Prostate gland (tissue), 2 donors: Measurements from ENCODE around the gene FHIP1B. TPM values are rescaled to one million over a fixed set of nuclear protein-coding genes. Genes with fewer than 3 reads are reported as not detected.

Experiments
- DNase-seq: peaks from one replicate; pipeline ENCODE4 v3.0.0-alpha.2; 2019; ENCODE audit warnings: low spot score
- H3K27ac ChIP-seq, 2 donors: fragments of 200-600 bp; sonication (generic); 2 replicates each; pipeline ENCODE4 v1.5.1; 2017 to 2019
- H3K27me3 ChIP-seq: fragments of 200-600 bp; sonication (generic); replicated peaks from 2 replicates; pipeline ENCODE4 v1.5.1; 2019; ENCODE audit not compliant: insufficient read depth
- H3K36me3 ChIP-seq, 2 donors: fragments of 200-600 bp; sonication (generic); 1 replicate in 1 of 2; 2 replicates in 1 of 2; pipeline versions ENCODE4 v1.5.1 to v1.8.1; 2017 to 2019
- H3K4me1 ChIP-seq: fragments of 200-600 bp; sonication (generic); replicated peaks from 2 replicates; pipeline ENCODE4 v1.5.1; 2019
- H3K4me3 ChIP-seq, 2 donors: fragments of 200-600 bp; sonication (generic); 2 replicates each; pipeline ENCODE4 v1.5.1; 2017 to 2019
- H3K9me3 ChIP-seq: fragments of 200-600 bp; sonication (generic); 2 replicates; pipeline ENCODE4 v1.5.1; 2017
- POLR2A ChIP-seq: fragments of 450-650 bp; IDR thresholded peaks from one replicate; pipeline ENCODE4 v1.6.1; 2016; ENCODE audit warnings: antibody characterized with exemption, mild to moderate bottlenecking
- POLR2AphosphoS5 ChIP-seq: sonication (generic); formaldehyde crosslinking; IDR thresholded peaks from one replicate; pipeline ENCODE4 v1.6.1; 2017; ENCODE audit warnings: antibody characterized with exemption
- WGBS: methylation state at CpG from one replicate; pipeline ENCODE4 v1.1.5; 2018; 5-methylcytosine and 5-hydroxymethylcytosine counted together
- intact Hi-C: fragments of 100-400 bp; cut with DNase I; formaldehyde crosslinking; loops from one replicate; pipeline ENCODE4 v1.14.2; 2022
- total RNA-seq, 2 donors: library from RNA; depleted of rRNA; stranded (reverse); fragments of >200 nt; gene quantifications; one replicate each; pipeline ENCODE4 v1.1.0, GENCODE V29; 2016
- TF ChIP-seq, protein P1 (sequence below), 4 experiments: fragments of 200-600 bp in 2 of 4; fragments of 450-650 bp in 2 of 4; sonication (generic) in 2 of 4; IDR thresholded peaks; 1 replicate in 3 of 4; 2 replicates in 1 of 4; pipeline ENCODE4 v1.5.1; 2016 to 2019; ENCODE audit warnings: antibody characterized with exemption in 4 of 4, mild to moderate bottlenecking in 2 of 4, moderate library complexity in 2 of 4

FHIP1B gene
- total RNA-seq, 2 donors from 2014 or later = 50.6 to 105 TPM

DNA sequence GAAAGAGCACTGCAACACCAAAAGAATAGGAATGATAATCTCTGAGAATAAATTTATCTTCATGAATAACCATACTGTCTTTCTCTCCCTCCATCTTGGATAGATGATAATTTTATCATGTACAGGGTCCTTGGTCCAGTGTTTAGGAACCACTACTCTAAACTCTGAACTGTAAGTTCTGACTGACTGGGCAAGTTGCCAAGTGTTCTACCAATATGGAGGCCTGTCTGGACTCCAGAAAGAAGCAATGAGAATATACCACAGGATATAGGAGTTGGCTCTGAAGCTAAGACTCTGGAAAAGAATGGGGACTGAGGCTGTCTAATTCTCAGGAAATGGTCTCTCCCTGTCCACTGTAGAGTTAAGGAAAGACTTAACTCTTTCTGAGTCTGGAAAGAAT is 1.5 kb downstream of the FHIP1B start:
- Histone ChIP-seq H3K27ac (no peak overlapping the region), H3K4me3 (no peak overlapping the region), H3K27me3 (no peaks in the 10 kb centered on the region), H3K9me3 (no peaks in the 10 kb centered on the region), H3K36me3 (no peaks in the 10 kb centered on the region), H3K4me1 (no peaks in the 10 kb centered on the region)
- no peak for TF ChIP-seq POLR2AphosphoS5
- TF ChIP-seq, protein P1, sequence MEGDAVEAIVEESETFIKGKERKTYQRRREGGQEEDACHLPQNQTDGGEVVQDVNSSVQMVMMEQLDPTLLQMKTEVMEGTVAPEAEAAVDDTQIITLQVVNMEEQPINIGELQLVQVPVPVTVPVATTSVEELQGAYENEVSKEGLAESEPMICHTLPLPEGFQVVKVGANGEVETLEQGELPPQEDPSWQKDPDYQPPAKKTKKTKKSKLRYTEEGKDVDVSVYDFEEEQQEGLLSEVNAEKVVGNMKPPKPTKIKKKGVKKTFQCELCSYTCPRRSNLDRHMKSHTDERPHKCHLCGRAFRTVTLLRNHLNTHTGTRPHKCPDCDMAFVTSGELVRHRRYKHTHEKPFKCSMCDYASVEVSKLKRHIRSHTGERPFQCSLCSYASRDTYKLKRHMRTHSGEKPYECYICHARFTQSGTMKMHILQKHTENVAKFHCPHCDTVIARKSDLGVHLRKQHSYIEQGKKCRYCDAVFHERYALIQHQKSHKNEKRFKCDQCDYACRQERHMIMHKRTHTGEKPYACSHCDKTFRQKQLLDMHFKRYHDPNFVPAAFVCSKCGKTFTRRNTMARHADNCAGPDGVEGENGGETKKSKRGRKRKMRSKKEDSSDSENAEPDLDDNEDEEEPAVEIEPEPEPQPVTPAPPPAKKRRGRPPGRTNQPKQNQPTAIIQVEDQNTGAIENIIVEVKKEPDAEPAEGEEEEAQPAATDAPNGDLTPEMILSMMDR (IDR thresholded peaks at IDR 0.05) = no peak
- intact Hi-C loops = no loop called here
- DNase-seq = no peak

DNA sequence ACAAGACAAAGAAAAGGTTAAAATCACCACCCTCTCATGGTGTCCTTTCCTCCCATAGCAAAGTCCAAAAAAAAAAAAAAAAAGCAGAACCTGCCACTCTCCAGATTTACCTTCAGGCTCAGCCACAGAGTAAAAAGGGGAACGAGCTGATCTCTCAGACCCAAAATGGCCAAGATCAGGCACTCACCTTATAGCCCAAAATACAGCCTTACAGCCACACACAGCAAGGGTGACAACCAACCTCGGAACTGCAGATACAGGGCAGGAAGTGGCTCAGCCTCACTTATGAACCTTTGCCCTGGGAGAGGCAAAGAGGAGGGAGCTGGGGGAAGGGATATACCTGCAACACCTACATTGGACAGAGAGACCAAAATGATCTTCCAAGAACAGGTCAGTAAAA is 4.5 kb downstream of the FHIP1B start:
- H3K4me1 ChIP-seq = no peaks in the 10 kb centered on the region
- WGBS = 54% methylated on average over 2 of the region's 2 CpGs

DNA sequence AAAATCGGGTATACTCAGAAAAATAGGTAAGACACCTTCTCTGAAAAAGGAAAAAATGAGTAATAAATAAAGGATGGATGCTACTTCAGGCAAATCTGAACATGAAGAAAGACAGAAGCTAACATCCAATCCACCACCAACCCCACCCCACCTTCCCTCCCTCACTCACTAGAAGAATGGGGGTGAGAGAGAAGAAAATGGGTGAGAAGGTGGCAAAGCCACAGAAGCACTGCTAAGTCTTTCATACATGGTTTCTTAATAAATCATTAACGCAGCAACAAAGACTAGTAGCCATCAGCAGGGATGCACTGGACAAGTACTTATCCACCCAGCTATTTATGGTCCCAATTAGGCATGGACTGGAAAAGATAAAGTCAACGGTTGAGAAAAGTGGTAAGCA is 5.9 kb downstream of the FHIP1B start:
- Histone ChIP-seq H3K9me3 (no peaks in the 10 kb centered on the region), H3K4me3 (no peak overlapping the region), H3K36me3 (no peaks in the 10 kb centered on the region), H3K4me1 (no peaks in the 10 kb centered on the region), H3K27me3 (no peaks in the 10 kb centered on the region), H3K27ac (no peak overlapping the region)
- intact Hi-C loops = no loop called here
- DNase-seq = no peak
- WGBS = 43% methylated on average over 3 of the region's 3 CpGs
- TF ChIP-seq, protein P1 (IDR thresholded peaks at IDR 0.05) = no peak
- no peak for TF ChIP-seq POLR2A
- no peak for TF ChIP-seq POLR2AphosphoS5

More for the DNA sequence above, 4.5 kb downstream of the FHIP1B start:
- no peak overlapping the region for H3K4me3 ChIP-seq
- H3K36me3 ChIP-seq = no peaks in the 10 kb centered on the region
- no peak for DNase-seq
- H3K9me3 ChIP-seq = no peaks in the 10 kb centered on the region
- intact Hi-C loops = no loop called here
- TF ChIP-seq, protein P1 (IDR thresholded peaks at IDR 0.05) = no peak
- TF ChIP-seq POLR2A = no peak
- TF ChIP-seq POLR2AphosphoS5 = no peak
- H3K27me3 ChIP-seq = no peaks in the 10 kb centered on the region
- no peak overlapping the region for H3K27ac ChIP-seq

DNA sequence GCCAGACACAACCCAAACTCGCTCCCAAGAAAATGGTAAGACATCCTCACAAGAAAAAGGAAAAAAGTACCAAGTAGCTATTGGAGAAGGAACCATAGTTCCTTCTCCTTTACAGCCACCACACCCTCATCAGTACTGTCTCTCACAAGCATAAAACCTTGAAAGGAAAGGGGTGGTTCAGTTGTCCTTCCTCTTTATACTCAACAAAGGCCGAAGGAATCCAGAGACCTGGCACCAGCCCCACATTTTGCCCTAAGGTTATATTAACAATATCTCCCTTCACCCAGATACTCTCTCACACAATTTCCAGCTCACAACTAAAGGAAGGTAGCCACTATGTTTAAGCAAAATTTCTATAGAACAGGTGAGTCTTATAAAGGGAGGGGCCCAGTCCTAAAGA is 8.5 kb downstream of the FHIP1B start:
- no peaks in the 10 kb centered on the region for H3K27me3 ChIP-seq
- peaks cover 3 to 9% of the 10 kb centered on the region in 2 donors for H3K36me3 ChIP-seq
- no peak for TF ChIP-seq POLR2A
- no peak for TF ChIP-seq POLR2AphosphoS5
- TF ChIP-seq, protein P1 (IDR thresholded peaks at IDR 0.05) = no peak
- no peak overlapping the region for H3K4me3 ChIP-seq
- H3K27ac ChIP-seq = no peak overlapping the region
- 59% methylated on average over 2 of the region's 2 CpGs for WGBS
- no peak for DNase-seq
- intact Hi-C loops = no loop called here
- no peaks in the 10 kb centered on the region for H3K4me1 ChIP-seq
- H3K9me3 ChIP-seq = no peaks in the 10 kb centered on the region

DNA sequence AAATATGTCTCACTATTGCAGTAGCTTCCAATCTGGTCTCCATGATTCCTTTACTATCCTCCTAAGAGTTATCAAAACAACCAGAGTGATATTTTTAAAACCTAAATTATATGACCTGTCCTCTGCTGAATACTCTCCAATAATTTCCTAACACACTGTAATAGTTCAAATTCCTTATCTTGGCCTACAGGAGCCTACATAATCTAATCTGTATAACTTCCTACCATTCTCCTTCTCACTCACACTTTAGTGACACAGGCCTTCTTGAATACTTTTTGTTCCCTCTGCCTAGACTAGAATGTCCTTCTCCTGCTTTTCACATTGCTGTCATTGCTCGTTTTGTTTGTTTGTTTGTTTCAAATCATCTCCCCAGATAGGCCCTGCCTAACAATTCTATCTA is 9.4 kb downstream of the FHIP1B start:
- intact Hi-C loops = no loop called here
- peaks cover 3 to 9% of the 10 kb centered on the region in 2 donors for H3K36me3 ChIP-seq
- no peak overlapping the region for H3K4me3 ChIP-seq
- no peaks in the 10 kb centered on the region for H3K4me1 ChIP-seq
- WGBS = 54% methylated on average over 1 of the region's 1 CpG
- DNase-seq = no peak
- no peak for TF ChIP-seq POLR2A
- no peak for TF ChIP-seq POLR2AphosphoS5
- TF ChIP-seq, protein P1 (IDR thresholded peaks at IDR 0.05) = no peak
- no peaks in the 10 kb centered on the region for H3K9me3 ChIP-seq
- no peaks in the 10 kb centered on the region for H3K27me3 ChIP-seq
- H3K27ac ChIP-seq = no peak overlapping the region
